Ovary (tissue), 3 donors: ENCODE measurements around the gene POLK.

Source experiments
- CTCF ChIP-seq, 3 donors: fragments of 450-650 bp in 2 of 3; fragments of 200-600 bp in 1 of 3; IDR thresholded peaks; one replicate each; pipeline versions ENCODE4 v1.5.1 to v1.8.0; 2016 to 2022; ENCODE audit warnings: antibody characterized with exemption in 3 of 3, mild to moderate bottlenecking in 1 of 3
- EP300 ChIP-seq: sonication (generic); formaldehyde crosslinking; IDR thresholded peaks from one replicate; pipeline ENCODE4 v1.6.1; 2017; ENCODE audit warnings: antibody characterized with exemption
- POLR2A ChIP-seq: fragments of 450-650 bp; IDR thresholded peaks from one replicate; pipeline ENCODE4 v1.6.1; 2017; ENCODE audit warnings: antibody characterized with exemption, mild to moderate bottlenecking, moderate library complexity
- donor health status: DM: no; HTN: no; CAD: no.

GRCh38 chr5:75472973-75473372, 38.7 kb upstream of the POLK start:
- no peak for TF ChIP-seq CTCF (IDR thresholded peaks at IDR 0.05)
- TF ChIP-seq POLR2A = no peak
- TF ChIP-seq EP300 = no peak
